Nephron (organoid): ENCODE results near the gene PTCHD1.

Experiments
- H3K27ac Mint-ChIP-seq, 3 experiments: 2 replicates each; pipeline ENCODE4 v1.8.0; 2020; ENCODE audit warnings: mixed read lengths in 3 of 3, mild to moderate bottlenecking in 2 of 3, moderate library complexity in 1 of 3
- H3K27me3 Mint-ChIP-seq: 2 replicates; pipeline ENCODE4 v1.8.0; 2021; ENCODE audit warnings: low read depth, mild to moderate bottlenecking, moderate library complexity, mixed read lengths
- H3K36me3 Mint-ChIP-seq: 2 replicates; pipeline ENCODE4 v1.8.0; 2020; ENCODE audit warnings: low read depth, mixed read lengths
- H3K4me1 Mint-ChIP-seq: 2 replicates; pipeline ENCODE4 v1.8.0; 2020; ENCODE audit warnings: mixed read lengths
- H3K4me3 Mint-ChIP-seq, 3 experiments: 2 replicates each; pipeline ENCODE4 v1.8.0; 2020; ENCODE audit warnings: mild to moderate bottlenecking in 3 of 3, mixed read lengths in 3 of 3, moderate library complexity in 2 of 3
- H3K9me3 Mint-ChIP-seq: 2 replicates; pipeline ENCODE4 v1.8.0; 2020; ENCODE audit warnings: mixed read lengths
- TF ChIP-seq, protein P1 (sequence below), 3 experiments: fragments of 200-600 bp; sonication (generic); IDR thresholded peaks; one replicate each; pipeline ENCODE4 v1.5.0; 2021; ENCODE audit warnings: antibody characterized with exemption in 3 of 3; ENCODE audit not compliant: unreplicated experiment in 3 of 3

Gene PTCHD1

DNA sequence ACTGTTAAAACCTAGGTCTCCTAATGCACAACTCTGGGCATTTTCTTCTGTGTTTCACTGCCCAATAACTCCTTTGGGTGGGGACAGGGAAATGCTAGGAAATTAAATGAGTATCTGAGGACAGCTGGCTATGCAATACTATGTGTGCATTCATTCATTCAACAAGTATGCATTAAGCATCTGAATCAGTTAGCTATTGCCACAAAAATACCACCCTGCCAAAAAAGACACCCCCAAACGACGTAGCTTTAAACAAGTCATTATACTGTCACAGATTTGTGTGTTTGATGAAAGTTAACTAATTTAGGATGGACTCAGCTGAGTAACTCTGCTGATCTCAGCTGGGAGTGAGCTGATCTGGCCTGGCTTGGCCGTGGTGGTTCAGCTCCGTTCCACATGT, 29.8 kb upstream of the PTCHD1 start:
- H3K27ac Mint-ChIP-seq = no peak overlapping the region
- no peaks in the 10 kb centered on the region for H3K36me3 Mint-ChIP-seq
- H3K27me3 Mint-ChIP-seq = no peaks in the 10 kb centered on the region
- no peak overlapping the region for H3K4me3 Mint-ChIP-seq
- TF ChIP-seq, protein P1, sequence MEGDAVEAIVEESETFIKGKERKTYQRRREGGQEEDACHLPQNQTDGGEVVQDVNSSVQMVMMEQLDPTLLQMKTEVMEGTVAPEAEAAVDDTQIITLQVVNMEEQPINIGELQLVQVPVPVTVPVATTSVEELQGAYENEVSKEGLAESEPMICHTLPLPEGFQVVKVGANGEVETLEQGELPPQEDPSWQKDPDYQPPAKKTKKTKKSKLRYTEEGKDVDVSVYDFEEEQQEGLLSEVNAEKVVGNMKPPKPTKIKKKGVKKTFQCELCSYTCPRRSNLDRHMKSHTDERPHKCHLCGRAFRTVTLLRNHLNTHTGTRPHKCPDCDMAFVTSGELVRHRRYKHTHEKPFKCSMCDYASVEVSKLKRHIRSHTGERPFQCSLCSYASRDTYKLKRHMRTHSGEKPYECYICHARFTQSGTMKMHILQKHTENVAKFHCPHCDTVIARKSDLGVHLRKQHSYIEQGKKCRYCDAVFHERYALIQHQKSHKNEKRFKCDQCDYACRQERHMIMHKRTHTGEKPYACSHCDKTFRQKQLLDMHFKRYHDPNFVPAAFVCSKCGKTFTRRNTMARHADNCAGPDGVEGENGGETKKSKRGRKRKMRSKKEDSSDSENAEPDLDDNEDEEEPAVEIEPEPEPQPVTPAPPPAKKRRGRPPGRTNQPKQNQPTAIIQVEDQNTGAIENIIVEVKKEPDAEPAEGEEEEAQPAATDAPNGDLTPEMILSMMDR (IDR thresholded peaks at IDR 0.05; ENCODE audit: unreplicated experiment in 3 of 3) = no peak
- no peaks in the 10 kb centered on the region for H3K9me3 Mint-ChIP-seq
- no peaks in the 10 kb centered on the region for H3K4me1 Mint-ChIP-seq

DNA sequence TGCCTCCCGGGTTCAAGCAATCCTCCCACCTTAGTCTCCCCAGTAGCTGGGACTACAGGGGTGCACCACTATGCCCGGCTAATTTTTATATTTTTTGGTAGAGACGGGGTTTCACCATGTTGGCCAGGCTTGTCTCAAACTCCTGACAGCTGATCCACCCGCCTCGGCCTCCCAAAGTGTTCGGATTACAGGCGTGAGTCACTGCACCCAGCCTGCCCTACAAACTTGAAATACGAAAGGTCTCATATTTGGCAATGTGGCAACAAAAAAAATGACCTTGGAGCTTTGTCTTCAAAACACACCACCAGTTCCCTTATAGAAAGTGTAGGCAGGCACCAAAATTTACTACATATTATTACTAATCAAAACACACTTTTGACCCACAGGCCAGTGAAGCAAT, 22.9 kb upstream of the PTCHD1 start:
- no peaks in the 10 kb centered on the region for H3K36me3 Mint-ChIP-seq
- no peak overlapping the region for H3K4me3 Mint-ChIP-seq
- no peaks in the 10 kb centered on the region for H3K9me3 Mint-ChIP-seq
- no peaks in the 10 kb centered on the region for H3K4me1 Mint-ChIP-seq
- TF ChIP-seq, protein P1 (IDR thresholded peaks at IDR 0.05; ENCODE audit: unreplicated experiment in 3 of 3) = no peak
- no peak overlapping the region for H3K27ac Mint-ChIP-seq
- H3K27me3 Mint-ChIP-seq = no peaks in the 10 kb centered on the region

DNA sequence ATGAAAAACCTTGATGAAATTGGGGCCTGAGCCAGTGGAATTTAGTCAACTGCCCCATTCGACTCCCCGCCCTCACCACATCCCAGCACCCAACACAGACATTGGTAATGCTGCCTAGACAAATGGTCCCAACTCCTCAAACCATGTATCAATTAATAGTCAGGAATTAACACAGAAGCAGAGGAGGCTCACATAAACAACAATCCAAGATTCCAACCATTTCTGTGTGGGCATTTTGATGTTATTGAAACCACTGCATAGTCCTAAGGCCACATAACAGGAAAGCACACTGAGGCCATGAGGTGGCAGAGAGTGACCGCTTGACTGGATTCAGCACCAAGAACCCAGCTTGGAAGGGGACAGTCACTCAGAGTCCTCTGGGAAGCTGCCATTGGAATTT, 22.5 kb upstream of the PTCHD1 start:
- no peaks in the 10 kb centered on the region for H3K27me3 Mint-ChIP-seq
- H3K27ac Mint-ChIP-seq = no peak overlapping the region
- H3K4me1 Mint-ChIP-seq = no peaks in the 10 kb centered on the region
- TF ChIP-seq, protein P1 (IDR thresholded peaks at IDR 0.05; ENCODE audit: unreplicated experiment in 3 of 3) = no peak
- H3K4me3 Mint-ChIP-seq = no peak overlapping the region
- H3K36me3 Mint-ChIP-seq = no peaks in the 10 kb centered on the region
- H3K9me3 Mint-ChIP-seq = no peaks in the 10 kb centered on the region

DNA sequence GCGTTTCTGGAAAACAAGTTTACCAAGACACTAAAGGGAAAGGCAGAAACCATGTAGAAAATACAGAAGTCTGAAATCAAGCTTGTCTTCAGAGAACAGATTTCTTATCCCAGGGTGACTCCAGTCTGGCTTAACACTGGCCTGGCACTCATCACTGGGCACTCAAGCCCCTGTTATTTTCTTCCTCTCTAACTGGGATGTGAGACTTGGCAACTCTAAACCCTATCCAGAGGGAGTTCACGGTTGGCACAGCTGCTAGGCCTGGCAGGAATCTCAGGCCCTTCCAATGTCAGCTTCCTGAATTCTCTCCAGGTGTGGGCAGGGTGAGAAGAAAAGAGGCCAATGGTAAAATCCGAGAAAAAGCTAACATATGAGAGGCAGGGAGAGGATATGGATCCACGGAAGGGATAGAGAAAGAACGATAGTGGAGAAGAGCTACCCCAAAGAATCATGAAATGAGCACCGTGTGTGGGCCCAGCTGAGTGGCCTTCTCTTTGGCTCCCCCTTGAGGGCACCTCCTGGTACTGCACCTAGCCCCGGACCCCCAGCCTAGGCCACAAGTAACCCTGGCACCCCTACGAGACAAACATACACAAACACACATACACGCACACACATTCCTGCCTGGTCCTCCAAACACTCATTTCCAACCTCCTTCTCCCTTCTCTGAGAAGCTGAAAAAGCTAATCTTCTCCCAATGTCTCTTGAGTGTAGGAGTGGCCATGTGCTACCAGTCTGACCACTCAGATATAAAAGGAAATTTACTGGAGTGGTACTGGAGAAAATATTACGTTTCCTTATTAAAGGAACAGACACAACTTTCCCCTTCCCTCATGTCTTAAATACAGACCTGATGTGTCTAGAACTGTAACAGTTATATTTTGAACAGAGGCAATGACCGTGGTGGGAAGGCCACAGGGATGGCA, 16.6 kb upstream of the PTCHD1 start:
- Mint-ChIP-seq H3K9me3 (no peaks in the 10 kb centered on the region), H3K4me3 (no peak overlapping the region), H3K27me3 (no peaks in the 10 kb centered on the region), H3K36me3 (no peaks in the 10 kb centered on the region), H3K4me1 (no peaks in the 10 kb centered on the region), H3K27ac (no peak overlapping the region)
- TF ChIP-seq, protein P1 (IDR thresholded peaks at IDR 0.05; ENCODE audit: unreplicated experiment in 3 of 3) = peak; percentile 64 to 77 (median 71)

DNA sequence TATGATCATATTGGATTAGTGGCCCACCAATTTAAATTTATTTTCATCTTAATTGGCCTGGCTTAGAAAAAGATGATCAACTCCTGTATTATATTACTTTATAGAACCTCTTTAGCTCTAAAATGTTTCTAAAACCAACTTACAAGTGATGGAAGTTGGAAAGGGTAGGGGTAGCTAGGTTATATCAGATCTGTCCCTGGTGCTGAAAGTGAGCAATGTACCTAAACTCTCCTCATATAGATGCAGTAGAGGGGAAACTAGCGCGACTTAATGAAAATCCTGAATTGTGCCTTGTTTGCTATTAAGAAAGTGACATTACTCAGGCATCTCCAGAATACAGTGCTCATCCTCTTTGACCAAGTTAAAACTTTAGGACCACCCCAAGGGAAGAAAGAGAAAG, 7.5 kb upstream of the PTCHD1 start:
- Mint-ChIP-seq H3K36me3 (no peaks in the 10 kb centered on the region), H3K4me1 (peaks cover 1% of the 10 kb centered on the region), H3K4me3 (no peak overlapping the region), H3K9me3 (no peaks in the 10 kb centered on the region), H3K27ac (no peak overlapping the region), H3K27me3 (peaks cover 69% of the 10 kb centered on the region)
- TF ChIP-seq, protein P1 (IDR thresholded peaks at IDR 0.05; ENCODE audit: unreplicated experiment in 3 of 3) = no peak

DNA sequence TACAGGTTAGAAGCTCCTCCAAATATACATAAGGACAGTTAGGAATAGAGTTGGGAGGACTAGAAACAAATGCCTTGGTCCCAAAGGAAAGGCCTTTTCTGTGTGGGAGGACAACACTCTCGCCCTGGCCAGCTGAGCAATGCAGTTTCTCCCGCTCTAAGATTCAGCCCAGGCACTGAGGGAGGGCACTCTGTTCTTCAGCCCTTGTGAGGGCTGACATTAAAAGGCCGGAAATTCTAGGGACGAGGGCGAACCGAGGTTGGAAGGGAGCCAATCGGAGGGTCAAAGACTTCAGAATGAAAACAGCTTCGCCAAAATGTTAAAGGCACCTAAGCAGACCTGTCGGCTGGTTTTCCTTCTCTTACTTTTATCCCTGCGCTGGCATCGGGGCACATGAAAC, 2.9 kb upstream of the PTCHD1 start:
- H3K27ac Mint-ChIP-seq = no peak overlapping the region
- H3K36me3 Mint-ChIP-seq = no peaks in the 10 kb centered on the region
- H3K27me3 Mint-ChIP-seq = peaks cover 93% of the 10 kb centered on the region
- no peaks in the 10 kb centered on the region for H3K9me3 Mint-ChIP-seq
- H3K4me3 Mint-ChIP-seq = peak overlapping the region; percentile 72 to 82 (median 73)
- TF ChIP-seq, protein P1 (IDR thresholded peaks at IDR 0.05; ENCODE audit: unreplicated experiment in 3 of 3) = no peak
- H3K4me1 Mint-ChIP-seq = peaks cover 8% of the 10 kb centered on the region
